UCSD-AML1 (cell line): ENCODE results near the gene OR6B1.

ENCODE experiments used
- DNase-seq: peaks from one replicate; lab custom pipeline; 2025; ENCODE audit not compliant: unreplicated experiment; lab: John Stamatoyannopoulos, UW

OR6B1 gene

DNA sequence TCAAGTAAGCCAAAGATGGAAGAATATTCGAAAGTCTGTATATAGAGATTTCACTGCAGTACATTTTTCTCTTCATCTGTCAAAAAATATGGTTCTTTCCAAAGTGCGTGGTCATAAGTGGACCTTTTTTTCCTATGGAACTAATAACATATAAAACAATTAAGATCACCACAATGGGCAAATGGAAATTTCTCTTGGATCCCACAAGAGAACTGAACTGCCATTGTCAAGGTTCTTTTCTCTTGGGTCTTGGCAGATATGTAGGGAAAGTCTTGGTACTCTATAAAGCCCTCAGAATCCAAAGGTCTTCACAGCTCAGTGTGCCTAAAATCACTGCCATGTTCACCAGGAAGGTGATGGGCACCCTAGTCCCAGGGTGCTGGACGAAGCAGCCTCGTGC, at the start of gene OR6B1:
OR6B1 (plus strand) TSS at position 301 of the 400 bp plus-strand sequence. CDS start 3,677 bp downstream, outside the sequence.
- DNase-seq = no peak

DNA sequence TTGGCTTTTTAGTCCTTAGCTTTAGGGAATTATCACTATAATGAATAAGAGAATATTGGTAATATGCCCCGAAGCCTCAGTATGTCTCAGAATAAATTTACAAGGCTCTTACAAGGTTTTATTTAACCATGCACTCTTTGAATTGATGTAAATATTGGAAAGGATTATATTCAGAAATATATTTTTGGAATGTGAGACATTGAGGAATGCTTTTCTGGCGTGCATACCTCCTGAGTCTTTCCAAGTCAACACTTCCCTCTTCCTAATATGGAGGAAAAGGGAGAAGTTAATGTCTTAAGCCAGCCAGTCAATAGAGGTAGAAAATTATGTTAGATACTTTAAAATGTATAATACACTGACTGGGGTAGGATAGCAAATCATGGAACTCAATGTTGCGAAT, 46.7 kb upstream of the OR6B1 start:
- no peak for DNase-seq

DNA sequence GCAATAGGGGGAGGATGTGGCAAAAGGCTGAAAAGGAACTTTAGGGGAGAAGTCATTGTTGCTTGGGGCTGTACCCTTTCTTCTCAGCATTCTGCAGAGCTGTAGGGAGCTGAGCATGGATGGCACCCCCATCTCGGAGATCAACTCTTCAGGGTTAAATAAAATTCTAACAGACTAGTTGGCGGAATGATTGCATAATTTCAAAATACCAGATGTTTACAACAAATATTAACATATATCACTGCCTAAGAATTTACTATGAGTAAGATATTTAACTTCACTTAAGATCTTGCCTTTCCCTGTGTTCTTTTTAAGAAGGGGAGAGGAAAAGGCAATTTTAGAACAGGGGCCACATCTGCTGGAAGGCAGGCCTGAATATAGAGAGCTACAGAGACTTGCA, 46.0 kb upstream of the OR6B1 start:
- DNase-seq = no peak

DNA sequence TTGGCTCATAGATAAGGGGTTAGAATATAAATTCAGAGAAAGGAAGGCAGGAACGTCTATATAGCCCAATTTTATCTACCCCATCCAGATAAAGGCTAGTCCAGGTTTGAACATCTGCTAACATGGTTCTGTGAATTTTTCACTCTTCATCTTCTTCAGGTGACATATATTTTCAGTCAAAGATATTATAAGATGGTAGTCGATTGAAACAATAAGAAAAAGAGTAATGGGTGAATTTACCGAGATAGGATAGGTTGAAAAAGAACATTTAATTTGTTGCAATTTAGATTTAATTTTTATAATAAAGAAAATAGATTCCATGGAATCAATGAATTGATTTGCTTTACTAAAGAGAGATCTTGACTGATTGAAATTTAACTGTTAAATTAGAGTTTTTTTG, 45.6 kb upstream of the OR6B1 start, which contains the start of gene OR2F1:
OR2F1 (plus strand) TSS at position 301 of the 400 bp plus-strand sequence. CDS start 5,127 bp downstream, outside the sequence.
- DNase-seq = no peak

DNA sequence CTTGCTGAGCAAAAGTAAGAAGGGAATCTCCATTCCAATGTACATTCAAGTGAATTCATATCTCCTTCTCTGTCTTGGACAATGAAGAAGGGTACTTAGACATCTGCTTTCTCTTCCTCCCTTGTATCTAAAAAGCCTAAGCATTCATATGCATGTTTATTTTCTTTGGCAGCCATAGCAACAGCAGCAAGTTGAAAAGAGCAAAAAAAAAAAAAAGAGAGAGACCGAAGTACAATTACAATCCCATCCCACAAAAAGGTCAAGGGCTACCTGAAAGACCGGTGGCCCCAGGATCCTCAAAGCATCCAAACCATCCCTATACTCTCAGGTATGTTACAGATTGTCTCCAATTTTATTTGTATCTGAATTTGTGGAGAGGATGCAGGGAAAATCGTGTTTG, 41.3 kb upstream of the OR6B1 start:
- no peak for DNase-seq

DNA sequence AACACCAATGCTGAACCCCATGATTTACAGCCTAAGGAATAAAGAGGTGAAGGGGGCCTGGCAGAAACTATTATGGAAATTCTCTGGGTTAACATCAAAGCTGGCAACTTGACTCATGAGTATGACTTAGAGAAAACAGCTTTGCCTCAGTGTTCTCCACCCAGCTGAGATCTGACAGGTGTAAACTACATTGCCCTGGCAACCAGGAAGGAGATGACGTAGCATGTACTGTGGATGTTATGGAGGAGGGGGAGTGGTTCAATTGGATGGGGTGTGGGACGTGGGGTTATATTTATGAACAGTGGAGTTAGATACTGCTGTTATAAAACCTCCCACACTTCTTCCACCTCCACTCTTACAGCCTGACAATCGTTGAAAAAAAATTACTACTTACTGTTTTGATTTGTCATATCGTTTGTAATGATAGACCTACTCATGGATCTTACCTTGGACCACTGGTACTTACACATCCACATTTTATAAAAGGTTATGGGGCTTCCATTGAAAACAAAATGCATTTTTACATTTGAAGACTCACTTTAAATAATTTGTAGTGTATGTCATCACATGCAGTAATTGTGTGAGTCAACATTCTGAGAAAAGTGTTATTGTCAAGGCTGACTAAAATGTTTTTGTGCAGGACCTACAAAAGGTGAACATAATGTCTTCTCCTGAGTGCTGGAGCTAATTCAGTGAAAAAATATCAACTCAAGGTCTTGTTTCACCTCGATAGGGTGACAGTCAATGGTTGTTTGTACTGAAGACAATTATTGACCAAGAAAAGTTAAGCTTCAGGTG, 39.1 kb upstream of the OR6B1 start:
- no peak for DNase-seq

DNA sequence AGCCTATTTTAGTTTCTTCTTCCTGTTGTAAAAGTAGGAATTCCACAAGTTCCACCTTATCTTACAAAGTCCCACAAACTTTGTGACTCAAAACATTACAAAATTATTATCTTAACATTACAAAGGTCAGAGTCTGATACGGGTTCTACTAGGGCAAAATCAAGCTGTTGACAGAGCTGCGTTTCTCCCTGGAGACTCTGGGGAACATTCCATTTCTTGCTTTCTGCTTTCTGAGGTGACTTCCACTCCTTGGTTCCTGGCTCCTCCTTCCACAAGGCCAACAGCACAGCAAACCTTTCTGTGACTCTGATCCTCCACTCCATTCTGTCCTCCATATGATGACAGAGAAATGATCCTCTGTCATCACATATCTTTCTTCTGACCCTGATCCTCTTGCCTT, 34.8 kb upstream of the OR6B1 start:
- DNase-seq = no peak

DNA sequence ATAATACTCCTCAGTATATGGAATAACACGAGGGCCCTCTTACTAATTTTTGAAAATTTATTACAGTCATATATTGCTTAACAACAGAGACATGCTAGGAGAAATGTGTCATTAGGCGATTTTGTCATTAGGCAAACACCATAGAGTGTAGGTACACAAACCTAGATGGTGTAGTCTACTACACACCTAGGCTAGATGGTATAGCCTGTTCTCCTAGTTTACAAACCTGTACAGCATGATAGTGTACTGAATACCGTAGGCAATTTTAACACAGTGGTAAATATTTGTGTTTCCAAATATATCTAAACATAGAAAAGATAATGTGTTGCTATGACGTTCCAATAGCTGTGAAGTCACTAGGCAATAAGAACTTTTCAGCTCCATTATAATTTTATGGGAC, 32.7 kb upstream of the OR6B1 start:
- no peak for DNase-seq

DNA sequence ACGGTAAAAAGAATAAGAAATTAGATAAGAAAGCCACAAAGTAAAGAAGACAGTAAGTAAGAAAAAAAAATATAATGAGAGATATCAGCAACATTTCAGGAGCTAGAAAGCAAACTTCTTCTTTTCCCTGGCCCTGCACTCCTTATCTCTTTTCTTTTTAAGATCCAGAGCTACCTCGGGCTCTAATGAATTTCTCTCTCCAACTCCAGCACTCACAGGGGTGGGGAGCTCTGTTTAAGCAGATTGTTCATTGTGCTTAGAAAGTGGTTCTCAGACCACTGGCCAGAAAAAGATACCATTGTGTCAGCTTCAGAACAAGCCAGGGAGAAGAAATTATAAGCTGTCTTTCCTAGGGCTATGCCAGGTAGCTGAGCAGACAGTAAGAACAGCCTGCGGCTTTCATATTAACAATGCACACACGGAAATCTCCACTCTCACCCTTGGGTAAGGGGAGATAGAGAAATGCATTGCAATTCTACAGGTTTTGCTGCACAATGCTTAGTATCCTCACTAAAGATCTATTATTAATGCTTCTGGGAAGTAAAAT, 26.2 kb upstream of the OR6B1 start:
- no peak for DNase-seq

DNA sequence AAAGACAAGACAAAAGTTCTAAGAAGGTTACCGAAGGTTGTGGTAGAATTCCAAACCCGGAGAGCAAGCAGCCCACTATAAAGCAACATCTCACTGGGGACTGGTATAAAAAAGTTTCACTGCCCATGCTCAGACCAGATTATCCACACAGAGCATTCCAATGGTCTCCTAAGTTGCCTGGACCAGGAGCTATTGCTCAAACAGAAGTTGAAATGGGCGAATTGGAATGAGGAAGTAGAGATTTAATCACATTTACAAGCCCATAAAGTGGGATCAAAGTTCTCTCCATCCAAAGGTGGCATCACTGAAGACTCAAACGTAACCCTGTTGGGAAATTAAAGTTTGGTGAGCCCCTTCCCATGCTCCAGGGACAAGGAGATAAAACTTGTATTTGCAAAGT, 25.7 kb upstream of the OR6B1 start:
- DNase-seq = no peak

DNA sequence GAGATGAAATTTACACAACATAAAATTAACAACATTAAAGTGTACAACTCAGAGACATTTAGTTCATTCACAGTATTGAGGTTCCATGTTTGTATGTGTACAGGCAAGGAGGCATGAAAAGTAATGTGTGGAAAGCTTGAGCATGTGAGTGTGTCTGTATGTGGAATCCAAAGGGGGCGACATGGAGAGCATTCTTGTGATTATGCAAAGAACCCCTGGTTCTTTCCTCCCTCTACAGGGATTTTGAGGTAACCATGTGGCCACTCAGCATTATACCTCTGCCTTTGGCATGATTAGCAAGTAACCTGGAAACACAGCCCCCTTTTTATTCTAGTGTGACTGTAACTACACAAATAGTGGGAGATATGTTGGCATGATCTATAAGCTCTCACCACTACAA, 24.5 kb upstream of the OR6B1 start:
- DNase-seq = no peak

DNA sequence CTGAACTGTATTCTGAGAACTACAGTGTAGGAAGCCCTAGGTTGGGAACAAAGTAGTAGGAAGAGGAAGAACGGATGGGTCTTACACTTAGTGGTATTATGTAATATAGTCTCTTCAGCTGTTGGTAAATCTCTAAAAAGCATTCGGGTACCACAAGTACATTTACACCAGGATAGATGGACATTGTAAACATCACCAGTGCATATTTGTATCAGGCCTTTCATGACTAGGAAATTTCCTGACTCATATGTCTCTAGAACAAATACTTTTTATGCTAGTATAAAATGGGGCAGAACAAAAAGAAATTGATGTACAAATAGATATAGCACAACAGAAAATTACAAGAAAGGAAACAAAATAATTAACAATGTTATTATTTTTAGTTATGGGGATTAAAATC, 21.5 kb upstream of the OR6B1 start:
- DNase-seq = no peak

DNA sequence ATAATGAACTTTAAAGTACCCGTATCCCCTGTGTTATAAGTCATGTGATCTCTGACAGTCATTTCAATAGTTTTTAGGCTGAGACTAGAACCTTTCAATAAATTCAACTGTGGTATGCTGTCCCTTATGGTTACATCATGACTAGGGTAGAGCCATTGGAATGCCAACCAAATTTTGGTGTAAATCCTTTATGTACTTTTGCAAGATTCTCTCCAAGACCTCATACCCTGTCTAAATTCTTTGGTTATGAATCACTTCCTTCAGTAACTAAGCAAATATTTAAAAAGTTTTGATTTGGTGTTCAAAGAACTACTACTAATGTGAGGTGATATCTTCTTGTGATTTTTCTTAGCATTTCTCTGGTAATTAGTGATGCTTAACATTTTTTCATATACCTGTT, 20.8 kb upstream of the OR6B1 start:
- no peak for DNase-seq

DNA sequence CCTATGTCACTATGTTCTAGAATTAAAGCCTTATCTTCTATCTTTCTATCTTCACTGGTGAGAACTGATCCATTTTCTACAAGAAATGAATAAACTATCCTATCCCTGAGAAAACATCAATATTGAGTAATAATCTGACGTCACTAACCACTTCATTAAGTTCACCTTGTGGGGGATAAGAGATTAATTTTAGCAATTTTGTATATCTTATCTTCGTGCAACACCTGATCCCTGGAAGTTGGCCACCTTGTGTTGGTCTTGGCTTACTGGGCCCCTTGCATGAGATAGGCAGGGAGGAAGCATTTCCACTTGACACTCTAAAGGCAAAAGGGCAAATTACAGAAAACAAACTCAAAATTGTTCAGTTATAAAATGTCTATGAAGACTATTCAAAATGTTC, 20.1 kb upstream of the OR6B1 start:
- DNase-seq = no peak

DNA sequence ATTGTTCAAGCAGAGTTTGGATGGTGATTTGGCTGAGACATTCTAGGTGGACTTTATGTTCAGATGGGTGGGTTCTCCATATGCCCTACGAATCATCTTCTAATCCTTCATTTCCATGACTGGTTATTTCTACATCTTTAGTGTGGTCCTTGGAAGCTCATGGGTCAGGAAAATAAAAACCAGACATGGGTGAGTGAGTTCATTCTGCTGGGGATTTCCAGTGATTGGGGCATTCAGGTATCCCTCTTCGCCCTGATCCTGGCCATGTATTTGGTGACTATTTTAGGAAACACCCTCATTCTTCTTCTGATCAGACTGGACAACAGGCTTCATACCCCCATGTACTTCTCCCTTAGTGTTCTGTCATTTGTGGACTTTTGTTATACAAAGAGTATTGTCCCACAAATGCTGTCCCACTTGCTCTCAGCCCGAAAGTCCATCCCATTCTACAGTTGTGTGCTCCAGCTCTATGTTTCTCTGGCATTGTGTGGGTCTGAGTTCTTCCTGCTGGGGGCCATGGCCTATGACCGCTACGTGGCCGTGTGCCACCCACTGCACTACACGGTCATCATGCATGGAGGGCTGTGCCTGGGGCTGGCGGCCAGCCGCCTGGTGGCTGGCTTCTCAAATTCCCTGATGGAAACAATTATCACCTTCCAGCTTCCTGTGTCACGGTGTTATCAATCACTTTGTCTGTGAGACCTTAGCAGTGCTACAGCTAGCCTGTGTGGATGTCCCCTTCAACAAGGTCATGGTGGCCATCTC, 19.2 kb upstream of the OR6B1 start:
- DNase-seq = no peak

DNA sequence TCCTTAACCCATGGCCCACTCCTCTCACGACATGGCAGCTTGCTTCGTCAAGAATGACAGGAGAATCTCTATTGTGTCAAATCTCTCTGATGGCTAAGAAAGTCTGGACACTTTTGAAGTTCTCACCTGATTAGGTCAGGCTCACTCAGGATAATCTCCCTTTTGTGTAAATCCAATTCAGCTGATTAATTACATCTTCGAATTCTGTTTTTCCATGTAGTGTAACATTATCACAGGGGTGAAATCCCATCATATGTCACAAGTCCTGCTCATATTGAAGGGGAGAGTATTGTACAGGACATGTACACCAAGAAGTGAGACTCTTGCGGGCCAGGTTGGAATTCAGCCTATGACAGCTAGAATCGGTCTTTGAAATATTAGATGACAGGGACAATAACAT, 16.2 kb upstream of the OR6B1 start:
- no peak for DNase-seq

DNA sequence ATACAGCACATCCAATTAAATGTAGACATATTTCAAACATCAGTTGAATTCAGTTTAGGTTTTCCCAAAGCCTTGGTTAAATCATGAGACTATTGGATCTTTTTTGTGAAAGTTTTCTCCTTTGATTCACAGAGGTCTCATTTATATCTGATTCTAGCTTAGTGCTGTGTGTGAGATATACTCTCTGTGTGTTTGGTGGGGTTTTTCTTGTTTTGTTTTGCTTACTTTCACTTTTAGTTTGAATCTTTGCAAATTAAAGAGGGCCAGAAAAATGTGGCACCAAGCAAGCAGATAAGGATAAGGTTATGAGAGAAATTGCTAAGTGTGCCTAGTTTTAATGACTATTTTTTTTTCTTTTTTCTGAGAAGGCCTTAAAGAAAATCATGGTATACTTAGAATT, 12.6 kb upstream of the OR6B1 start:
- DNase-seq = no peak

DNA sequence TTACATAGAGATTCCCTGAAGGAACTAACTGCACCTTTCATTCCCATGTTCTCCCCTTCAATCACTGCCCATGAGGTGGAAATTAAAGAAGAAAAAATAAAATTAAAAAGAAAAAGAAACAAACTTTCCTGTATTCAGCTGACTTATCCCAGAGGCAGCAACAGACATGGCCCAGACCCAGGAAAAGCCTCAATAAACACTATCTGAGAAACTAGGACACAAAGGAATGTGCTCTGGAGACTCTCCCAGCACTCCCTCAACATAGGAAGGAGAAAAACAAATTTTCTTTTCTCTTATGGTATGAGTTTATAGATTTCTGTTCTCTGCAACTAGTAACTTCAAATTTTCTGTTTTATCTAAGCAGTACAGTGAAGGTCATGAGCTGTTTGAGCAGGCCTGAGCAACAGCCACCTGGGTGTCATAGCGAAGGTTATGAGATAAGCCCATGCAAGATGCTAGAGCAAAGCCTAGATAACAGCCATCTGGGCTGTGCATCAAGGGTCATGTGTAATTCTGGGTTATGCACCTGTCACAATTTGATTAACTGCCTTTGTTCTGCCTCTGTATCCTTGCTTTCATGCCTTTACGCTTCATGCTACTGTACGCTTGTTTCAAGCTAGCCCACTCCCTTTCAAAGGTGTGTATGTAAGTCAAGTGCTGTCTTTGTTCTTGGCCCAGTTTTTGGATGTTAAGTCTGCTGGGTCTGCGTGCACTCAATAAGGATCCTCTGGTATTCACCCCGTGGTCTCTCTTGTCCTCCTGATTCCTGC, 11.0 kb upstream of the OR6B1 start:
- no peak for DNase-seq

DNA sequence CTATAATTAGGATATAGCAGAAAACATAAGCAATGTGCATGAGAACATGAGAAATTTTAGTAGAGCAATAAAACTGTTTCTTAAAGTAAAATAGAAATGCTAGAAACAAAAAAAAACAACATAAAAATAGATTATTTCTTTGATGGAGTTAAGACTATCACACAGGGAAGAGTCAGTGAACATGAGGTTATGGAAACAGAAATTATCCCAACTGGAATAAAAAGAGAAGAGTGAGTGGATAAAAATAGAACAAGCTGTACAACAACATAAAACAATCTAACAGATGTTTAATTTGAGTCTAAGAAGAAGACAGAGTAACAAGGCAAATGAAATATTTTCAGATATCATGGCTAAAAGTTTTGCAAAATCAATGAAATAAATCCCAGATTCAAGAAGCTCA, 7.5 kb upstream of the OR6B1 start:
- DNase-seq = no peak

DNA sequence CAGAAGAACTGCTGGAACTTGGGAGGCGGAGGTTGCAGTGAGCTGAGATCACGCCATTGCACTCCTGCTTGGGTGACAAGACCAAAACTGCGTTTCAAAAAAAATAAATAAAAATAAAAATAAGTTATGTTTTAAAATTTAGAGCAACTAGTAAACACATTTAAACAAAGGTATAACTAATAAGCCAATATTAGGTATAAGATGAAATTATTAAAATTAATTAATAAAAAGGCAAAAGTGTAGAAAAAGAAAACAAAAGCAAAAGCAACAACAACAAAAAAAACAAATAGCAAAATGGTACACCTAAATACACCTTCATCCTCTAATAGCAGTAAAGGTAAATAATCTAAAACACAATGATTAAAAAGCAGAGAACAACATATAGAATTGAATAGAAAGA, 6.2 kb upstream of the OR6B1 start:
- no peak for DNase-seq

DNA sequence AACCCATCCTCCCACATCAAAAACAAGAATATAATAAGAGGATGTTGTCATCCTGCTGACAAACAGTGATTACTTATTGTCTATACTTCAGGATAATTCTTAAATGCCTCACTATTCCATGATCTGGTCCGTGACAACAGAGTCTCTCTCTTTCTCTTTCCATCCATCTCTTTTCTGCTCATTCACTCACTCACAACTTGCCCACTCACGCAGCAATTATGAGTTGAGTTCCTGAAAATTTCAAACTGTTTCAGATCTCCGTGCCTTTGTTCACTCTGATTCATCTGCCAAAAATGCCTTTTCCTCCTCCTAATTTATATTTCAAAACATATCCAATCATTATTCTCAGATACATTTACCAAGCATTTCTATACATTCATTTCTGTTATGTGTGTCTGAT, 1.4 kb downstream of the OR6B1 start:
- DNase-seq = no peak
